ENCODE results near the gene KLHL35. TPM values are rescaled to one million over a fixed set of nuclear protein-coding genes. Genes with fewer than 3 reads are reported as not detected.
"Not testable (repeated sequence)": the region's sequence is repeated elsewhere in the genome, so short reads cannot be mapped to it uniquely, and the experiment has no call there.

KLHL35 gene
- total RNA-seq, 4 donors from 2014 or later, result 0.97 to 5.1 (median 2.1) TPM

- peak in 1 of 2 donors; percentile 83 for DNase-seq (ENCODE audit: low spot score in 2 of 2)
- WGBS, result 22% methylated on average over 24 of the region's 24 CpGs
Observed at GRCh38 chr11:75384438-75385080, 48.4 kb downstream of the KLHL35 start.

GRCh38 chr11:75383246-75383645 lies 49.8 kb downstream of the KLHL35 start:
- no peak overlapping the region for H3K4me3 ChIP-seq
- H3K9me3 ChIP-seq, result no peaks in the 10 kb centered on the region
- TF ChIP-seq CTCF (IDR thresholded peaks at IDR 0.05) (no peak), POLR2A (IDR thresholded peaks at IDR 0.05) (no peak), EP300 (IDR thresholded peaks at IDR 0.05) (no peak), POLR2AphosphoS5 (IDR thresholded peaks at IDR 0.05) (no peak)
- H3K27ac ChIP-seq, result no peak overlapping the region
- peaks cover 17% of the 10 kb centered on the region for H3K4me1 ChIP-seq
- no peaks in the 10 kb centered on the region for H3K27me3 ChIP-seq
- 64% methylated on average over 3 of the region's 3 CpGs for WGBS
- no peak for DNase-seq (ENCODE audit: low spot score in 2 of 2)
- no peaks in the 10 kb centered on the region for H3K36me3 ChIP-seq

More at GRCh38 chr11:75384438-75385080, 48.4 kb downstream of the KLHL35 start:
- H3K27me3 ChIP-seq, result no peaks in the 10 kb centered on the region
- H3K27ac ChIP-seq, result no peak overlapping the region
- no peaks in the 10 kb centered on the region for H3K9me3 ChIP-seq
- peaks cover 22% of the 10 kb centered on the region for H3K4me1 ChIP-seq
- no peak overlapping the region for H3K4me3 ChIP-seq
- TF ChIP-seq POLR2AphosphoS5 (IDR thresholded peaks at IDR 0.05) (no peak), EP300 (IDR thresholded peaks at IDR 0.05) (no peak), POLR2A (IDR thresholded peaks at IDR 0.05) (no peak), CTCF (IDR thresholded peaks at IDR 0.05) (peak; percentile 90 to 94)
- no peaks in the 10 kb centered on the region for H3K36me3 ChIP-seq

DNA sequence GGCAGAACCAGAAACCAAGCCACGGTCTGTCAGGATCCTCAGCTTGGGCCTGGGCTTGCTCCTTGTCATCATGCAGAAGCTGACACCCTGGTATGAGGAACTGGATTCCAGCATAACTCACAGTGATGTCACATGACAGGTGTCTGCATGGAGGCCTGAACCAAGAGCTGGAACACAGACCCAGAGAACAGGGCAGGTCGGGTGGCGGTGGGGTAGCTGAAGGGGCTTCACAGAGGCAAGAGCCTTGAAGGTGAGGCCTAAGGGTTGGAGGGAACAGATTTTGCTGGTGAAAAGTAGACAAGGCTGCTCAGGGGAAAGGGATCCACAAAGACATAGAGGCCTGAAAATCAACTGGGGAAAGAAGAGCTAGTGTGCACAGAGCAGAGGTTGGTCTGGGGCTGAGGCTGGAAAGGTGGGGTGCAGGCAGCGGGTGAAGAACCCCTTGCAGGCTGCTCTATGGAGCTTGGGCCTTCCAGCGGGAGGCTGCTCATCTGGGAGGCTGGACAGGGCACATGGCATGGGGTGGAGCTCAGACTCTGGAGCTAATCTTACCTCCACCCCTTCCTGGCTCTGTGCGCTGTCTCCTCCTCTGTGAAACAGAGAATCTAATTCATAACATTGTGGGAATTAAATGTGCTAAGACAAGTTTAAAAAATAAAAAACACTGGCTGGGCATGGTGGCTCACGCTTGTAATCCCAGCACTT lies 52.1 kb downstream of the KLHL35 start:
- H3K9me3 ChIP-seq, result no peaks in the 10 kb centered on the region
- H3K36me3 ChIP-seq, result no peaks in the 10 kb centered on the region
- H3K27ac ChIP-seq, result no peak overlapping the region
- DNase-seq (ENCODE audit: low spot score in 2 of 2), result no peak
- H3K27me3 ChIP-seq, result no peaks in the 10 kb centered on the region
- WGBS, result 57% methylated on average over 7 of the region's 7 CpGs
- peaks cover 16% of the 10 kb centered on the region for H3K4me1 ChIP-seq
- TF ChIP-seq POLR2A (IDR thresholded peaks at IDR 0.05) (no peak), CTCF (IDR thresholded peaks at IDR 0.05) (no peak), EP300 (IDR thresholded peaks at IDR 0.05) (no peak), POLR2AphosphoS5 (IDR thresholded peaks at IDR 0.05) (no peak)
- no peak overlapping the region for H3K4me3 ChIP-seq

DNA sequence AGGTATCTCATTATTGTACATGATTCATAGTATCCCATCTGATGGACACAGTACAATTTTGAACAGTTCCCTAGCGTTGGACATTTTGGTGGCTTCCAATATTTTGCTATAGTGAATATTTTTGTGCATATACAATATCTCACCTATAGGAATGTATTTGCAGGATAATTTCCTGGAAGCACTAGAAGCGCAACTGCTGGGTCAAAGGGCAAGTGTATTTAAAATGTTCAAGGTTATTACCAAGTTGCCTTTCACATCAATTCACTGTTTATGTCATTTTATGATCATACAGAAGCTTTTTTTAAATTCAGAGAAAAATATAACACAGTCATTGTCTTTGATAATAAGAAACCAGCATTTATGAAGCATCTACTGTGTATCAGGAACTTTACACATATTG lies 52.8 kb downstream of the KLHL35 start:
- DNase-seq (ENCODE audit: low spot score in 2 of 2), result no peak
- WGBS, result 92% methylated on average over 2 of the region's 2 CpGs
- H3K27me3 ChIP-seq, result no peaks in the 10 kb centered on the region
- H3K4me3 ChIP-seq, result no peak overlapping the region
- H3K4me1 ChIP-seq, result peaks cover 16% of the 10 kb centered on the region
- no peaks in the 10 kb centered on the region for H3K36me3 ChIP-seq
- H3K27ac ChIP-seq, result no peak overlapping the region
- TF ChIP-seq EP300 (IDR thresholded peaks at IDR 0.05) (no peak), POLR2AphosphoS5 (IDR thresholded peaks at IDR 0.05) (no peak), CTCF (IDR thresholded peaks at IDR 0.05) (no peak), POLR2A (IDR thresholded peaks at IDR 0.05) (no peak)
- H3K9me3 ChIP-seq, result no peaks in the 10 kb centered on the region

- WGBS, result 92% methylated on average over 17 of the region's 17 CpGs
- not testable (repeated sequence) for H3K9me3 ChIP-seq; H3K27ac ChIP-seq; H3K4me3 ChIP-seq; DNase-seq (ENCODE audit: low spot score in 2 of 2); H3K36me3 ChIP-seq; H3K27me3 ChIP-seq
- H3K4me1 ChIP-seq, result peaks cover 16% of the 10 kb centered on the region
Observed at GRCh38 chr11:75378776-75379175, 54.2 kb downstream of the KLHL35 start.
